ENCODE results near the gene NUP98.
"Not testable (repeated sequence)": the region's sequence is repeated elsewhere in the genome, so short reads cannot be mapped to it uniquely, and the experiment has no call there.

Gene NUP98

DNA sequence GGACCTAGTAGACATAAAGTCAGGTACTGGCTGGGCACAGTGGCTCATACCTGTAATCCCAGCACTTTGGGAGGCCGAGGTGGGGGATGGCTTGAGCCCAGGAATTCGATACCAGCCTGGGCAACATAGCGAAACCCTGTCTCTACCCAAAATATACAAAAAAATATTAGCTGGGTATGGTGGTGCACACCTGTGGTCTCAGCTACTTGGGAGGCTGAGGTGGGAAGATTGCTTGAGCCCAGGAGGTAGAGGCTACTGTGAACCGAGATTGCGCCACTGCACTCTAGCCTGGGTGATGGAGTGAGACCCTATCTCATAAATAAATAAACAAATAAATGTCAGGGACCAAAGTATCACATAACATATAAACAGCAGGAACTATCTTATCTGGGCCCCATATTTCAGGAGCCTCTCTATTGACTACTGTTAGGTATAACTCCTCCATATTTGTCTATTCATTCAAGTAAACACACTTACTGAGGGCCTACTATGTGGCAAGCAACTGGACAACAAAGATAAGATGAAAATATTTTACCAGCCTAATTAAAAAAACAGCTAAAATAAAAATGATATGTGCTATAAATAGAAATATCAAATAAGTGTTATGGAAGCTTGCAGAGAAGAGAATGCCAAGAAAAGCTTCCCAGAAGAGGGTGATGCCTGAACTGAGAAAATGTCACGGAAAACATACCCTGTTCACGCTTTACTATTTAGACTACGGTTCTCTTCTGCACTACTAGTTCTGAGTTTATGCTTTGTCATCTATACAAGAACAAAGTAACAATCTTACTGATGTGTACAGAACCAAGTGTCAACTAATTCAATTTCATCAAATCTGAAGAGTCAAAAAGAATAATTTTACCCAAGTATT is 2.0 kb downstream of the NUP98 start:
- H3K27ac ChIP-seq (ENCODE audit: insufficient read depth in 1 of 2, low read depth in 1 of 2, low read length in 2 of 2, poor library complexity in 1 of 2, severe bottlenecking in 2 of 2): peak overlapping the region; percentile 94 to 99
- H3K4me3 ChIP-seq (ENCODE audit: control insufficient read depth in 1 of 7, extremely low read depth in 1 of 7, insufficient read depth in 4 of 7, low read depth in 2 of 7, low read length in 6 of 7): peak overlapping the region in 6 of 7 experiments; percentile 70 to 95 (median 91)
- ChIA-PET CTCF (interaction anchor here (1.4 to 7.0 kb wide), 6 partner anchors 10 to 277 kb away, joined by 3 to 49 read pairs (median 5); partner anchors contain the start of gene PGAP2), POLR2A (interaction anchor here (0.9 to 2.8 kb wide), 4 partner anchors 9 to 15 kb away, joined by 5 to 10 read pairs (median 8); partner anchors contain the start of gene PGAP2)
- 79% methylated on average over 2 of the region's 8 CpGs for WGBS (ENCODE audit: insufficient coverage)
- no peaks in the 10 kb centered on the region for H3K9me3 ChIP-seq (ENCODE audit: control extremely low read depth in 1 of 5, control insufficient read depth in 4 of 5, insufficient read depth in 2 of 5, low read depth in 1 of 5, low read length in 4 of 5)
- peaks cover 9 to 39% (median 26%) of the 10 kb centered on the region in 4 experiments for H3K4me1 ChIP-seq (ENCODE audit: control extremely low read depth in 1 of 4, control insufficient read depth in 4 of 4, insufficient read depth in 4 of 4, low read length in 3 of 4)
- DNase-seq: no peak
- peaks cover 6 to 36% (median 20%) of the 10 kb centered on the region in 4 experiments for H3K36me3 ChIP-seq (ENCODE audit: control insufficient read depth in 4 of 4, insufficient read depth in 4 of 4, low read length in 3 of 4)
- no peaks in the 10 kb centered on the region for H3K27me3 ChIP-seq (replicated peaks in 2 of 5; ENCODE audit: control insufficient read depth in 4 of 5, insufficient read depth in 5 of 5, low read length in 4 of 5)

DNA sequence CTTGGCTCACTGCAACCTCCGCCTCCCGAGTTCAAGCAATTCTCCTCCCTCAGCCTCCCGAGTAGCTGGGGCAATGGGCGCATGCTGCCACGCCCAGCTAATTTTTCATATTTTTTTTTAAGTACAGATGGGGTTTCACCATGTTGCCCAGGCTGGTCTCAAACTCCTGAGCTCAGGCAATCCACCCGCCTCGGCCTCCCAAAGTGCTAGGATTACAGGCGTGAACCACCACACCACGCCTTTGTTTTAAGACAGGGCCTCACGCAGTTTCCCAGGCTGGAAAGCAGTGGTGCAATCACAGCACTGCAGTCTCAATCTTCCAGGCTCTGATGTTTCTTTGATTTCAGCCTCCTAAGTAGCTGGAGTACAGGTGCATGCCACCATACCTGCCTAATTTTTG is 3.0 kb downstream of the NUP98 start:
- CTCF ChIA-PET: interaction anchor here (1.4 to 7.0 kb wide), 3 partner anchors 14 to 278 kb away, joined by 3 to 49 read pairs (median 7); partner anchors contain the start of gene PGAP2
- POLR2A ChIA-PET: interaction anchor here (2.1 kb wide), 1 partner anchor 9 kb away, joined by 6 read pairs; no protein-coding TSS in a partner anchor
- H3K27me3 ChIP-seq (replicated peaks in 2 of 5; ENCODE audit: control insufficient read depth in 4 of 5, insufficient read depth in 5 of 5, low read length in 4 of 5); H3K9me3 ChIP-seq (ENCODE audit: control extremely low read depth in 1 of 5, control insufficient read depth in 4 of 5, insufficient read depth in 2 of 5, low read depth in 1 of 5, low read length in 4 of 5); H3K27ac ChIP-seq (ENCODE audit: insufficient read depth in 1 of 2, low read depth in 1 of 2, low read length in 2 of 2, poor library complexity in 1 of 2, severe bottlenecking in 2 of 2); DNase-seq: not testable (repeated sequence)
- WGBS (ENCODE audit: insufficient coverage): 100% methylated on average over 5 of the region's 10 CpGs
- Histone ChIP-seq H3K4me3 (ENCODE audit: control insufficient read depth in 1 of 7, extremely low read depth in 1 of 7, insufficient read depth in 4 of 7, low read depth in 2 of 7, low read length in 6 of 7) (peak overlapping the region in 2 of 7 experiments; percentile 43 to 95), H3K36me3 (ENCODE audit: control insufficient read depth in 4 of 4, insufficient read depth in 4 of 4, low read length in 3 of 4) (peaks cover 6 to 40% (median 26%) of the 10 kb centered on the region in 4 experiments), H3K4me1 (ENCODE audit: control extremely low read depth in 1 of 4, control insufficient read depth in 4 of 4, insufficient read depth in 4 of 4, low read length in 3 of 4) (peaks cover 9 to 46% (median 29%) of the 10 kb centered on the region in 4 experiments)

DNA sequence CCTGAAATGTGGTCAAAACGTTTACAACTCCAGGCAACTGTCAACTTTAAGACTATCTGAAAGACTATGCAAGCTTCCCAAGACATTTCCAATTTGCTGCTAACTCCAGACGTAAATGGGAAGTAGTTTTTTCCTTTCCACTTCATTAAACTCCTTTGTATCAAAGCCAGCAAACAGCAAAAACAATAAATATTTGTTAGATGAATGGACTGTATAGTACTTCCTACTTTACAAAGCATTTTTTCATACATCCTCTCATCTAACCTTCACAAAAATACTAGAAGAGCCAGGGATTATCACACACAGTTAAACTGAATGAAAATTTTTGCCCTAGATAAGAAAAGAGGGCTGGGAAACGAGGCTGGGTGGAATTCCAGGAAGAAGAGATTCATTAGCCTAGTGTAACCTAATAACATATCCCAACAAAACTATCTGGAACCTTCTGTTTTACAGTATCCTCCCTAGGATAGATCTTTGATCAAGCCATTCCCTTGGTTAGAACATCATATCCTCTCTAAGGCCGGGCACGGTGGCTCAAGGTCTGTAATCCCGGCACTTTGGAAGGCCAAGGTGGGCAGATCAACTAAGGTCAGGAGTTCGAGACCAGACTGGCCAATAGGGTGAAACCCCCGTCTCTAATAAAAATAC is 10.4 kb downstream of the NUP98 start:
- Histone ChIP-seq H3K36me3 (ENCODE audit: control insufficient read depth in 4 of 4, insufficient read depth in 4 of 4, low read length in 3 of 4) (peaks cover 0 to 17% (median 9%) of the 10 kb centered on the region in 4 experiments), H3K4me3 (ENCODE audit: control insufficient read depth in 1 of 7, extremely low read depth in 1 of 7, insufficient read depth in 4 of 7, low read depth in 2 of 7, low read length in 6 of 7) (peak overlapping the region in 3 of 7 experiments; percentile 13 to 50 (median 19)), H3K27me3 (replicated peaks in 2 of 5; ENCODE audit: control insufficient read depth in 4 of 5, insufficient read depth in 5 of 5, low read length in 4 of 5) (no peaks in the 10 kb centered on the region), H3K4me1 (ENCODE audit: control extremely low read depth in 1 of 4, control insufficient read depth in 4 of 4, insufficient read depth in 4 of 4, low read length in 3 of 4) (peaks cover 30 to 83% (median 56%) of the 10 kb centered on the region in 4 experiments), H3K9me3 (ENCODE audit: control extremely low read depth in 1 of 5, control insufficient read depth in 4 of 5, insufficient read depth in 2 of 5, low read depth in 1 of 5, low read length in 4 of 5) (no peaks in the 10 kb centered on the region), H3K27ac (ENCODE audit: insufficient read depth in 1 of 2, low read depth in 1 of 2, low read length in 2 of 2, poor library complexity in 1 of 2, severe bottlenecking in 2 of 2) (peak overlapping the region; percentile 35 to 85)
- ChIA-PET POLR2A (interaction anchor here (2.6 kb wide), 1 partner anchor 10 kb away, joined by 10 read pairs; the partner anchor contains the start of gene NUP98), CTCF (interaction anchor here (3.5 to 13.7 kb wide), 2 partner anchors 9 to 21 kb away, joined by 15 to 136 read pairs; partner anchors contain the start of gene PGAP2)
- WGBS (ENCODE audit: insufficient coverage): 67% methylated on average over 3 of the region's 8 CpGs
- DNase-seq: peak in 1 of 3 donors; percentile 31

DNA sequence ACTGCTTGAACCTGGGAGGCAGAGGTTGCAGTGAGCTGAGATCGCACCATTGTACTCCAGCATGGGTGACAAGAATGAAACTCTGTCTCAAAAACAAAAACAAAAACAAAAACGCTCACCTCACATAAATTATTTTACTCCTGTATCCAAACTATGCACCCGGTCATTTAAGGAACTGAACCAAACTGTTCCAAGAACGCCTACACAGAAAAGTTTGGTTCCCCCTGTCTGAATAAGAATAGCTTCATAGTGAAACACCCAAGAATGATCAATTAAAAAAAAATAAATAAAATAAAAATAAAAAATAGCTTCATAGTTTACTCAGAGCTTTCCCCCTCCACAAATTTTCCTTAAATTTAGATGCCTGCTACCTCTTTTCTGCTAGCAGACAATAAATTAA is 13.7 kb downstream of the NUP98 start:
- POLR2A ChIA-PET: no interaction called here
- Histone ChIP-seq H3K27ac (ENCODE audit: insufficient read depth in 1 of 2, low read depth in 1 of 2, low read length in 2 of 2, poor library complexity in 1 of 2, severe bottlenecking in 2 of 2) (peak overlapping the region; percentile 75 to 85), H3K36me3 (ENCODE audit: control insufficient read depth in 4 of 4, insufficient read depth in 4 of 4, low read length in 3 of 4) (peaks cover 3 to 24% (median 9%) of the 10 kb centered on the region in 4 experiments)

DNA sequence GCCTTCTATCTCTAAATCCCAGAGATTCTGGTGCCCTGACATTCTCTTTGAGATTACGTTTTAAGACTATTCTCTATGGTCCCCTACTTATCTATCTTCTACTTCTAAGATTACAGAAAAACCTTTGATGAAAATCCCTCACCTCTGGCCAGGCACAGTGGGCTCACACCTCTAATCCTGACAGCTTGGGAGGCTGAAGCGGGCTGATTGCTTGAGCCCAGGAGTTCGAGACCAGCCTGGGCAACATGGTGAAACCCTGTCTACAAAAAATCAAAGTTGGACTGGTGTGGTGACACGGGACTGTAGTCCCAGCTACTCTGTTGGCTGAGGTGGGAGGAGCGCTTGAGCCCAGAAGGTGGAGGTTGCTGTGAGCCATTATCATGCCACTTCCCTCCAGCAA is 14.4 kb downstream of the NUP98 start:
- 94% methylated on average over 5 of the region's 5 CpGs for WGBS (ENCODE audit: insufficient coverage)
- no peak for DNase-seq
- H3K27me3 ChIP-seq (replicated peaks in 2 of 5; ENCODE audit: control insufficient read depth in 4 of 5, insufficient read depth in 5 of 5, low read length in 4 of 5): no peaks in the 10 kb centered on the region
- POLR2A ChIA-PET: no interaction called here
- H3K9me3 ChIP-seq (ENCODE audit: control extremely low read depth in 1 of 5, control insufficient read depth in 4 of 5, insufficient read depth in 2 of 5, low read depth in 1 of 5, low read length in 4 of 5): no peaks in the 10 kb centered on the region
- H3K27ac ChIP-seq (ENCODE audit: insufficient read depth in 1 of 2, low read depth in 1 of 2, low read length in 2 of 2, poor library complexity in 1 of 2, severe bottlenecking in 2 of 2): peak overlapping the region; percentile 9 to 66
- no peak overlapping the region for H3K4me3 ChIP-seq (ENCODE audit: control insufficient read depth in 1 of 7, extremely low read depth in 1 of 7, insufficient read depth in 4 of 7, low read depth in 2 of 7, low read length in 6 of 7)
- CTCF ChIA-PET: interaction anchor here (0.9 to 13.7 kb wide), 5 partner anchors 25 to 286 kb away, joined by 3 to 136 read pairs (median 4); partner anchors contain the start of gene PGAP2
- peaks cover 32 to 77% (median 58%) of the 10 kb centered on the region in 4 experiments for H3K4me1 ChIP-seq (ENCODE audit: control extremely low read depth in 1 of 4, control insufficient read depth in 4 of 4, insufficient read depth in 4 of 4, low read length in 3 of 4)
- H3K36me3 ChIP-seq (ENCODE audit: control insufficient read depth in 4 of 4, insufficient read depth in 4 of 4, low read length in 3 of 4): peaks cover 7 to 31% (median 14%) of the 10 kb centered on the region in 4 experiments

More for the DNA sequence above, 13.7 kb downstream of the NUP98 start:
- no peaks in the 10 kb centered on the region for H3K27me3 ChIP-seq (replicated peaks in 2 of 5; ENCODE audit: control insufficient read depth in 4 of 5, insufficient read depth in 5 of 5, low read length in 4 of 5)
- no peak overlapping the region for H3K4me3 ChIP-seq (ENCODE audit: control insufficient read depth in 1 of 7, extremely low read depth in 1 of 7, insufficient read depth in 4 of 7, low read depth in 2 of 7, low read length in 6 of 7)
- CTCF ChIA-PET: interaction anchor here (0.5 to 13.7 kb wide), 8 partner anchors 12 to 285 kb away, joined by 3 to 136 read pairs (median 4); partner anchors contain the start of genes NUP98 and PGAP2
- no peak for DNase-seq
- WGBS (ENCODE audit: insufficient coverage): 83% methylated on average over 2 of the region's 4 CpGs
- H3K9me3 ChIP-seq (ENCODE audit: control extremely low read depth in 1 of 5, control insufficient read depth in 4 of 5, insufficient read depth in 2 of 5, low read depth in 1 of 5, low read length in 4 of 5): no peaks in the 10 kb centered on the region
- peaks cover 36 to 84% (median 62%) of the 10 kb centered on the region in 4 experiments for H3K4me1 ChIP-seq (ENCODE audit: control extremely low read depth in 1 of 4, control insufficient read depth in 4 of 4, insufficient read depth in 4 of 4, low read length in 3 of 4)

DNA sequence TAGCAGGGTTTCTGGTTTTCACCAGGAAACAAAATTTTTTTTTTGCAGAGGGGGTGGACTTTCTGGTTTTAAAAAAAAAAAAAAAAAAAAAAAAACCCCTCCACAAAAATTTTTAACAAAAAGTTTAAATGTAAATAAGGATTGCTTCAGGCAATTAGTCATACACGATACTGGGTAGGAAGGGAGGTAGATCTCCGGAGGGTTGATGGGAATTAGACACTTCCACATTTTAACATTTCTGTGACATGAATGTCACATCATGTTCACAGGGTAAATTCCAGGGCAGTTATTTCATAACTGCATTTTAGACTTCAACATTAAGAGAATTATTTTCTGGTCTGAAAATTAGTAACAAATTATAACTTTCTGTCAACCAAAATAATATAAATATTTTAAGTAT is 15.9 kb downstream of the NUP98 start:
- POLR2A ChIA-PET: interaction anchor here (0.6 kb wide), 1 partner anchor 16 kb away, joined by 4 read pairs; the partner anchor contains the start of gene NUP98
- Histone ChIP-seq H3K9me3 (ENCODE audit: control extremely low read depth in 1 of 5, control insufficient read depth in 4 of 5, insufficient read depth in 2 of 5, low read depth in 1 of 5, low read length in 4 of 5) (no peaks in the 10 kb centered on the region), H3K27ac (ENCODE audit: insufficient read depth in 1 of 2, low read depth in 1 of 2, low read length in 2 of 2, poor library complexity in 1 of 2, severe bottlenecking in 2 of 2) (peak overlapping the region; percentile 58 to 78), H3K4me3 (ENCODE audit: control insufficient read depth in 1 of 7, extremely low read depth in 1 of 7, insufficient read depth in 4 of 7, low read depth in 2 of 7, low read length in 6 of 7) (peak overlapping the region in 1 of 7 experiments; percentile 34), H3K4me1 (ENCODE audit: control extremely low read depth in 1 of 4, control insufficient read depth in 4 of 4, insufficient read depth in 4 of 4, low read length in 3 of 4) (peaks cover 26 to 62% (median 43%) of the 10 kb centered on the region in 4 experiments), H3K36me3 (ENCODE audit: control insufficient read depth in 4 of 4, insufficient read depth in 4 of 4, low read length in 3 of 4) (peaks cover 9 to 35% (median 21%) of the 10 kb centered on the region in 4 experiments), H3K27me3 (replicated peaks in 2 of 5; ENCODE audit: control insufficient read depth in 4 of 5, insufficient read depth in 5 of 5, low read length in 4 of 5) (no peaks in the 10 kb centered on the region)
- WGBS (ENCODE audit: insufficient coverage): no CpG with 5 or more reads among the region's 2 CpGs
- peak; percentile 40 to 80 (median 74) for DNase-seq
- CTCF ChIA-PET: interaction anchor here (0.7 to 13.7 kb wide), 5 partner anchors 26 to 291 kb away, joined by 3 to 136 read pairs (median 4); partner anchors contain the start of gene PGAP2
